GM19468 (cell line): ENCODE results near the gene TMEM233.

Source experiments
- ATAC-seq: cut with Tn5 transposase; IDR thresholded peaks from one replicate; pipeline ENCODE4 v1.9.1; 2021; ENCODE audit warnings: mild to moderate bottlenecking, moderate library complexity, moderate number of reproducible peaks; ENCODE audit not compliant: unreplicated experiment; ENCODE audit errors: extremely low read depth

TMEM233 gene

DNA sequence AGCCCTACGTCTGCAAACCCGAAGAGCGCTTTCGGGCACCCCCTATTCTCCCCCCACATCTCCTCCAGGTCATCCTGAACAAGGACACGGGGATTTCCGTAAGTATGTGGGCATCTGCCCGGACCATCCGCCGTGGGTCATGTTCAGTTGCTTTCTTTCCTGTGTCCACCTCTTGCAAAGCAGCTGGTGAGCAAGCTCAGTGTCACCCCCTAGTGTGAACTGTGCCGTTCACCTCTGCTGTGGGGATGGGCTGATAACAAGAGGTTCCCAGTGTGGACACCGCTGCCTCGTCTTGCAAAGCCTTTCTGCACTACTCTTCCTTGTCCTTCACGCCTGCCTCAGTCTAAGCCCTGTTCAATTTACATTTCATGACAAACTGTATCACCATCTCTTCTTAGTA, 83.0 kb downstream of the TMEM233 start:
- no peak for ATAC-seq

DNA sequence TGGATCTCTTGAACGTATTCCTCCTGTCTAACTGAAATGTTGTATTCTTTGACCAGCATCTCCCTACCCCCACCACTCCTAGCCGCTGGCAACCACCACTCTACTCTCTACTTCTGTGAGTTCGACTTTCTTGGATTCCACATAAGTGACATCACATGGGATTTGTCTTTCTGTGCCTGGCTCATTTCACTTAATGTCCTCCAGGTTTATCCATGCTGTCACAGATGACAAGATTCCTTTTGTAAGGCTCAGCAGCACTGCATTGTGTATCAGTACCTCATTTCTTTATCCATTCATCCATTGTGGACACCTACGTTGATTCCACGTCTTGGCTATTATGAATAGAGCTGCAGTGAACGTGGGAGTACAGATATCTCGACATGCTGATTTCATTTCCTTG, 84.9 kb downstream of the TMEM233 start:
- ATAC-seq, result no peak

DNA sequence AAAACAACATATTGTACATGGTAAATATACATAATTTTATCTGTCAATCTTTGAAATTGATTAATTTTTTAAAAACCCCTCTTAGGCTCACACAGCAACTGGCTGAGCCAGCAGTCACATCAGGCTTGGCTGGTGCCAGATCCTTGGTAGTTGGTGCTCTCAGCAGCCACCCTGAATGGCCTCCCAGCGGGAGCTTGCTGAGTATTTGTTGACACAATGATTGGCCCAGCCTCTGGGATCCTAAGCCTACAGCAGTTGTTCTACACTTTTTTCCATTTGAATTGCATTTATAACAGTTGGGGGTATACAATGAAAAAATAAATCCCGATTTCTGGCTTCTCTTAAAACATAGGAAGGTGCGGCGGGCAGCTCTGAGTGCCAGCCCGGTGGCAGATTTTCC, 85.5 kb downstream of the TMEM233 start:
- ATAC-seq, result no peak

- ATAC-seq, result no peak
Observed at GRCh38 chr12:119679490-119679889, 85.9 kb downstream of the TMEM233 start.

GRCh38 chr12:119681111-119681510, 87.5 kb downstream of the TMEM233 start:
- ATAC-seq, result no peak

DNA sequence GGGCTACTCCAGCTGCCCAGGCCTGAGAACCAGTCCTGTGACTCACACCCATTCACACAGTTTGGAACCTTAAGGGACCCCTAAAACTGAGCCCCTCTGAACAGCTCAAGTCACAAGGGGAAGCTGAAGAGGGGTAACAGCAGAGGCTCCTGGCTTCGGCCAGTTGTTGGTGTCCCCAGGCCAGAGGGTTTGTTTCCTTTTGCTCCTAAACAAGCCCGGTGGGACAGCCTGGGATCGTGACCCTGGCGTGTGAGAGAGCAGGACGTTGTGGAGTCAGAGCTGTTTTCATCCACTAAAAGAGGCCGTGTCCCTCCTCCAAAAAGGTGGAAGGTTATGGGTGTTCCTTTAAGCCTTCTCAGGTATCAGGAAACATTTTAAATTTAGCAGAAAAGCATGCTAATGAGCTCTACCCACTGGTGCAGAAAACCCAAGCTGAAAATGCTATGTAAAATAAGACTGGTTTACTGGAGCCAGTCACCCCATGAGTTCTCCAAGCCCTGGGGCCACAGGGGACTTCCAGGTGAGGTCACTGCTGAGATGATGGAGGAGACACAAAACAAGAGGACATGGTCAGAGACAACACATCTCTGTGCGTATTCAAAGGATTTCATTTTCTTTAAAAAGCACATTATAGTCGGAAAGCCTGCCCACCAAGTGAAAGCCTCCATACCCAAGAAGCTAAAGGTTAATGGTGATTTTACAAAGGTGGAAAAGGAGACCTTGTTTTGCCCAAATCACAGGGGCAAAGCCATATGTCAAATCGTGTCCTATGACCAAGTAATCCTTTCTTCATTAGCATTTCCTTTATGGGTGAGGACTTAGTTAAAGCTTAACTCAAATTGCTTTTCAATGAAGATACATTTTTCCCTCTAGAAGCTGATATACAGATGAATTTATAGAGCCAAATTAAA, 88.4 kb downstream of the TMEM233 start:
- no peak for ATAC-seq

GRCh38 chr12:119682639-119683252, 89.2 kb downstream of the TMEM233 start:
- no peak for ATAC-seq

- ATAC-seq, result no peak
Observed at GRCh38 chr12:119683413-119683812, 89.8 kb downstream of the TMEM233 start.

GRCh38 chr12:119683816-119684215, 90.2 kb downstream of the TMEM233 start:
- no peak for ATAC-seq

DNA sequence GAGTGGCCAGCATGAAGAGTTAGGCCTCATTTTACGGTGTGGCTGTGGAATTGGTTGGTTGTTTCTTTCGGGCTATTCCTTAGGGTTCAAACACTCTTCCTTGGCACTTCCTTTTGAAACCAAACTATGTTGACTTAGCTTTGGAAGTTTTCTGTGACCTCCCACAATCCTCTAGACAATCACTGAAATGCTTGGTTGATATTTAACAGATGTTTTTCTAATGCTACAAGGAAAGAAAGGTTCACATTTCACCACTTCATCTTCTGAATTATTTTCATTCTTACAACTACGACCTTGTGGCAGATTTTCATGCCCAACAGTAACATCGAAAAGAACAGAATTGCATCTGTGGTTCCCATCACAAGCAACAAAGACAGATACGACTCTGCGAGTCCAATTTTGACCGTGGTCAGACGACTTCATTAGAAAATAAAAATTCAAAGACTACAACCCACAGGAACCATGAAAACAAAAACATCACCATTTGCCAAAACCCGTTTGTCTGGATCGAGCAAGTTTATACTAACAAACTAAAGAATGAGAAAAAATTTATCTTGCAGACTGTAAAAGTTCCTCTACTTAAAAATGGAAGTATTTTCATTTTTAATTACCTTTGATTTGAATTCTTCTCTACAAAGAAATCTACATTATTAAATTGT, 91.3 kb downstream of the TMEM233 start:
- no peak for ATAC-seq

DNA sequence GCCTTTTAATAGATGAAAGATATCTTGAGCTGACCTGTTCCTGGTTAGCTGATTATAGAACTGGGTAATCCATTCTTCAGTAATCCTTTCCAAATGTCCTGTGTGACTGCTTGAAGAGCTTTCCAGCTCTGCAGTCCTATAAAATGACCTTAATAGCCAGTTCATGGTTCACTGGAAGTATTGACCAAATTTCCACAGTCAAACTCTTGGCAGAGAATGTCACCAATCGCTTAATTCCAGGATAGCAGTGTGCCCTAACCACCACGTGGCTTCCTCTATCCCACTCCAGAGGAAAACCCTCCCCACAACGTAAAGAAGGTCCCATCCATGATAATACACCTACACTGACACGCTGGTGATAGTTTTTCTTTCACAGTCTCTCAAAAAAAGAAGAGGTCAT, 91.8 kb downstream of the TMEM233 start:
- ATAC-seq, result no peak

DNA sequence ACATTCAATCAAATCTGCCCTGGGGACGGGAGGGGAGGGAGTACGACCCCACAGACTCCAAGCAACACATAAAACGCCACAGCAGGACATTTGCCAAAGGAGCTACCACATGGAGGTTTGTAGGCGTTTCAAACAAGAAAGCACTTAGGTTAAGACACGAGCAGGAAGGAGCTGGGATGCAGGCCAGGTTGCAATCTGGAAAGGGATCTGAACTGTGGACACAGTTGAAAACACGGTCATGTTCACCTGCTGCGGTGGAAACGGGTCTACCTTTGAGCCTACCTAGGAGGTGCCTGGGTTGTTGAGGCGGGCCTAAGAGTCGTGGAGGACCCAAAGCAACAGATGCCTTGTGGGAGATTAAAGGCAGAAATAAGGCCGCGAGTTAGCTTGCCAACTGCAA, 92.8 kb downstream of the TMEM233 start:
- no peak for ATAC-seq

- ATAC-seq, result no peak
Observed at GRCh38 chr12:119686776-119687175, 93.2 kb downstream of the TMEM233 start.

GRCh38 chr12:119687406-119687805, 93.8 kb downstream of the TMEM233 start:
- ATAC-seq, result no peak

GRCh38 chr12:119687879-119688278, 94.3 kb downstream of the TMEM233 start:
- ATAC-seq, result no peak

GRCh38 chr12:119689935-119690500, 96.4 kb downstream of the TMEM233 start:
- ATAC-seq, result no peak

GRCh38 chr12:119691202-119691810, 97.7 kb downstream of the TMEM233 start:
- ATAC-seq, result no peak

- ATAC-seq, result no peak
Observed at GRCh38 chr12:119692410-119692809, 98.8 kb downstream of the TMEM233 start.
